HepG2 (cell line): ENCODE measurements around the gene PITHD1. TPM values are rescaled to one million over a fixed set of nuclear protein-coding genes. Genes with fewer than 3 reads are reported as not detected.

Experiments used
- KDM5A ChIP-seq: fragments of 200-600 bp; sonication (generic); IDR thresholded peaks from 2 replicates; pipeline ENCODE4 v1.7.0; 2018; ENCODE audit warnings: antibody characterized with exemption, mild to moderate bottlenecking, low read length, borderline replicate concordance
- MZF1 ChIP-seq: sonication (generic); formaldehyde crosslinking; IDR thresholded peaks from 2 replicates; pipeline ENCODE4 v1.8.1; 2023; ENCODE audit warnings: mild to moderate bottlenecking, missing genetic modification reagents, borderline replicate concordance
- NCOR1 ChIP-seq: fragments of 200-600 bp; sonication (generic); IDR thresholded peaks from 2 replicates; pipeline ENCODE4 v1.7.0; 2017; ENCODE audit warnings: antibody characterized with exemption, low read length, borderline replicate concordance
- PHF8 ChIP-seq: sonication (generic); formaldehyde crosslinking; IDR thresholded peaks from 2 replicates; pipeline ENCODE4 v1.5.0; 2020; ENCODE audit warnings: missing genetic modification reagents
- SP5 ChIP-seq: IDR thresholded peaks from 2 replicates; pipeline ENCODE4 v1.6.1; 2016; ENCODE audit warnings: low read depth, borderline replicate concordance
- ZFP90 ChIP-seq: sonication (generic); formaldehyde crosslinking; IDR thresholded peaks from 2 replicates; pipeline ENCODE4 v1.8.0; 2022; ENCODE audit warnings: missing genetic modification reagents, mild to moderate bottlenecking, inconsistent platforms, borderline replicate concordance
- ZNF17 ChIP-seq: sonication (generic); formaldehyde crosslinking; IDR thresholded peaks from 2 replicates; pipeline ENCODE4 v1.5.0; 2020; ENCODE audit warnings: mild to moderate bottlenecking, missing genetic modification reagents
- ZNF768 ChIP-seq: sonication (generic); formaldehyde crosslinking; IDR thresholded peaks from 2 replicates; pipeline ENCODE4 v1.4.0; 2020; ENCODE audit warnings: missing genetic modification reagents
- polyA plus RNA-seq, 8 experiments: library from polyadenylated mRNA; depleted of rRNA in 3 of 8; stranded (reverse) in 7 of 8; unstranded in 1 of 8; fragments of >200 nt; fragmentation: Illumina TruSeq in 4 of 8; extraction: Trizol in 4 of 8; gene quantifications; 2 replicates each; pipeline versions ENCODE4 v1.2.1 to v1.2.3, GENCODE V29; 2011 to 2016; ENCODE audit warnings: low read depth in 4 of 8, missing spikeins in 1 of 8, mixed read lengths in 1 of 8; ENCODE audit not compliant: insufficient read depth in 1 of 8
- total RNA-seq, 5 experiments: library from RNA; depleted of rRNA; stranded (reverse); fragments of >200 nt; fragmentation: Illumina TruSeq; extraction: Trizol; gene quantifications; 2 replicates each; pipeline ENCODE4 v1.2.3, GENCODE V29; 2016; ENCODE audit warnings: low read depth in 1 of 5
- TF ChIP-seq, protein P1 (sequence below): sonication (generic); formaldehyde crosslinking; IDR thresholded peaks from 2 replicates; pipeline ENCODE4 v1.4.0; 2020; ENCODE audit warnings: mild to moderate bottlenecking, missing genetic modification reagents
- TF ChIP-seq, protein P2 (sequence below): IDR thresholded peaks from 2 replicates; pipeline ENCODE4 v1.6.1; 2016; ENCODE audit warnings: missing genetic modification reagents, missing compliant biosample characterization
- TF ChIP-seq, protein P3 (sequence below): conservative IDR thresholded peaks from 2 replicates; pipeline ENCODE4 v1.6.1; 2018; ENCODE audit warnings: missing genetic modification reagents
- TF ChIP-seq, protein P4 (sequence below): sonication (generic); formaldehyde crosslinking; IDR thresholded peaks from 2 replicates; pipeline ENCODE4 v1.5.0; 2020; ENCODE audit warnings: mild to moderate bottlenecking, missing genetic modification reagents
- TF ChIP-seq, protein P5 (sequence below): sonication (generic); formaldehyde crosslinking; IDR thresholded peaks from 2 replicates; pipeline ENCODE4 v1.4.0; 2020; ENCODE audit warnings: missing genetic modification reagents, borderline replicate concordance
- TF ChIP-seq, protein P6 (sequence below), 2 experiments: IDR thresholded peaks; 2 replicates each; pipeline ENCODE4 v1.6.1; 2011 to 2012; ENCODE audit warnings: low read length in 2 of 2, borderline replicate concordance in 1 of 2, low read depth in 1 of 2, mild to moderate bottlenecking in 1 of 2, moderate library complexity in 1 of 2

Gene PITHD1
- total and polyA plus RNA-seq, 2 of the 13 experiments (the other 11 are each of a cell fraction or from before 2014, with no cell fraction given): 28.0 to 37.3 TPM

DNA sequence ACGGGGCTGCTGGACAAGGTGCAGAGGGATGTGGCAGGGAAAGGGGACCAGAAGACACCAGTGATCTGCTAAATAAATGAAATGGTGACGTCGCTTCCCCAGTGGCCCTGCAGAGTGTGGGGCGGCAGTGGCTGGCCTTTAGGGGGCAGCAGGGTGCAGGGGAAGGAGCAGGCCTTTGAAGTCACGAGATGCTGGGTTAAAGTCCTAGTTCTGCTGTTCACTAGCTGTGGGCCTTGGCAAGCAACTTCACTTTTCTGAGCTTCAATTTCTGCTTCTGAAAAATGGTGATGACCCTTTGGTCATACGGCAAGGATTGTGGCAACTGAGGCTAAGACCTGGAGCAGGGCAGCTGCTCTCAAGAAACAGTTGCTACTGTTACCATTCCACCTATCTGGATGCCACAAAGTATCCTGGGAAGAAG lies 31.5 kb downstream of the PITHD1 start (continued):
- TF ChIP-seq, protein P1, sequence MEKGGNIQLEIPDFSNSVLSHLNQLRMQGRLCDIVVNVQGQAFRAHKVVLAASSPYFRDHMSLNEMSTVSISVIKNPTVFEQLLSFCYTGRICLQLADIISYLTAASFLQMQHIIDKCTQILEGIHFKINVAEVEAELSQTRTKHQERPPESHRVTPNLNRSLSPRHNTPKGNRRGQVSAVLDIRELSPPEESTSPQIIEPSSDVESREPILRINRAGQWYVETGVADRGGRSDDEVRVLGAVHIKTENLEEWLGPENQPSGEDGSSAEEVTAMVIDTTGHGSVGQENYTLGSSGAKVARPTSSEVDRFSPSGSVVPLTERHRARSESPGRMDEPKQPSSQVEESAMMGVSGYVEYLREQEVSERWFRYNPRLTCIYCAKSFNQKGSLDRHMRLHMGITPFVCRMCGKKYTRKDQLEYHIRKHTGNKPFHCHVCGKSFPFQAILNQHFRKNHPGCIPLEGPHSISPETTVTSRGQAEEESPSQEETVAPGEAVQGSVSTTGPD: no peak
- no peak for TF ChIP-seq MZF1 (CRISPR knock-in tag)
- TF ChIP-seq, protein P2, sequence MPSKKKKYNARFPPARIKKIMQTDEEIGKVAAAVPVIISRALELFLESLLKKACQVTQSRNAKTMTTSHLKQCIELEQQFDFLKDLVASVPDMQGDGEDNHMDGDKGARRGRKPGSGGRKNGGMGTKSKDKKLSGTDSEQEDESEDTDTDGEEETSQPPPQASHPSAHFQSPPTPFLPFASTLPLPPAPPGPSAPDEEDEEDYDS (CRISPR knock-in tag): no peak
- TF ChIP-seq, protein P3, sequence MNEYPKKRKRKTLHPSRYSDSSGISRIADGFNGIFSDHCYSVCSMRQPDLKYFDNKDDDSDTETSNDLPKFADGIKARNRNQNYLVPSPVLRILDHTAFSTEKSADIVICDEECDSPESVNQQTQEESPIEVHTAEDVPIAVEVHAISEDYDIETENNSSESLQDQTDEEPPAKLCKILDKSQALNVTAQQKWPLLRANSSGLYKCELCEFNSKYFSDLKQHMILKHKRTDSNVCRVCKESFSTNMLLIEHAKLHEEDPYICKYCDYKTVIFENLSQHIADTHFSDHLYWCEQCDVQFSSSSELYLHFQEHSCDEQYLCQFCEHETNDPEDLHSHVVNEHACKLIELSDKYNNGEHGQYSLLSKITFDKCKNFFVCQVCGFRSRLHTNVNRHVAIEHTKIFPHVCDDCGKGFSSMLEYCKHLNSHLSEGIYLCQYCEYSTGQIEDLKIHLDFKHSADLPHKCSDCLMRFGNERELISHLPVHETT: no peak
- peak; percentile 69 for TF ChIP-seq ZNF768
- no peak for TF ChIP-seq KDM5A
- TF ChIP-seq, protein P4, sequence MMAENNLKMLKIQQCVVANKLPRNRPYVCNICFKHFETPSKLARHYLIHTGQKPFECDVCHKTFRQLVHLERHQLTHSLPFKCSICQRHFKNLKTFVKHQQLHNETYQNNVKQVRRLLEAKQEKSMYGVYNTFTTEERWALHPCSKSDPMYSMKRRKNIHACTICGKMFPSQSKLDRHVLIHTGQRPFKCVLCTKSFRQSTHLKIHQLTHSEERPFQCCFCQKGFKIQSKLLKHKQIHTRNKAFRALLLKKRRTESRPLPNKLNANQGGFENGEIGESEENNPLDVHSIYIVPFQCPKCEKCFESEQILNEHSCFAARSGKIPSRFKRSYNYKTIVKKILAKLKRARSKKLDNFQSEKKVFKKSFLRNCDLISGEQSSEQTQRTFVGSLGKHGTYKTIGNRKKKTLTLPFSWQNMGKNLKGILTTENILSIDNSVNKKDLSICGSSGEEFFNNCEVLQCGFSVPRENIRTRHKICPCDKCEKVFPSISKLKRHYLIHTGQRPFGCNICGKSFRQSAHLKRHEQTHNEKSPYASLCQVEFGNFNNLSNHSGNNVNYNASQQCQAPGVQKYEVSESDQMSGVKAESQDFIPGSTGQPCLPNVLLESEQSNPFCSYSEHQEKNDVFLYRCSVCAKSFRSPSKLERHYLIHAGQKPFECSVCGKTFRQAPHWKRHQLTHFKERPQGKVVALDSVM (CRISPR knock-in tag): no peak
- no peak for TF ChIP-seq PHF8 (CRISPR knock-in tag)
- TF ChIP-seq, protein P5, sequence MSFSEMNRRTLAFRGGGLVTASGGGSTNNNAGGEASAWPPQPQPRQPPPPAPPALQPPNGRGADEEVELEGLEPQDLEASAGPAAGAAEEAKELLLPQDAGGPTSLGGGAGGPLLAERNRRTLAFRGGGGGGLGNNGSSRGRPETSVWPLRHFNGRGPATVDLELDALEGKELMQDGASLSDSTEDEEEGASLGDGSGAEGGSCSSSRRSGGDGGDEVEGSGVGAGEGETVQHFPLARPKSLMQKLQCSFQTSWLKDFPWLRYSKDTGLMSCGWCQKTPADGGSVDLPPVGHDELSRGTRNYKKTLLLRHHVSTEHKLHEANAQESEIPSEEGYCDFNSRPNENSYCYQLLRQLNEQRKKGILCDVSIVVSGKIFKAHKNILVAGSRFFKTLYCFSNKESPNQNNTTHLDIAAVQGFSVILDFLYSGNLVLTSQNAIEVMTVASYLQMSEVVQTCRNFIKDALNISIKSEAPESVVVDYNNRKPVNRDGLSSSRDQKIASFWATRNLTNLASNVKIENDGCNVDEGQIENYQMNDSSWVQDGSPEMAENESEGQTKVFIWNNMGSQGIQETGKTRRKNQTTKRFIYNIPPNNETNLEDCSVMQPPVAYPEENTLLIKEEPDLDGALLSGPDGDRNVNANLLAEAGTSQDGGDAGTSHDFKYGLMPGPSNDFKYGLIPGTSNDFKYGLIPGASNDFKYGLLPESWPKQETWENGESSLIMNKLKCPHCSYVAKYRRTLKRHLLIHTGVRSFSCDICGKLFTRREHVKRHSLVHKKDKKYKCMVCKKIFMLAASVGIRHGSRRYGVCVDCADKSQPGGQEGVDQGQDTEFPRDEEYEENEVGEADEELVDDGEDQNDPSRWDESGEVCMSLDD (CRISPR knock-in tag): no peak
- TF ChIP-seq, protein P6, sequence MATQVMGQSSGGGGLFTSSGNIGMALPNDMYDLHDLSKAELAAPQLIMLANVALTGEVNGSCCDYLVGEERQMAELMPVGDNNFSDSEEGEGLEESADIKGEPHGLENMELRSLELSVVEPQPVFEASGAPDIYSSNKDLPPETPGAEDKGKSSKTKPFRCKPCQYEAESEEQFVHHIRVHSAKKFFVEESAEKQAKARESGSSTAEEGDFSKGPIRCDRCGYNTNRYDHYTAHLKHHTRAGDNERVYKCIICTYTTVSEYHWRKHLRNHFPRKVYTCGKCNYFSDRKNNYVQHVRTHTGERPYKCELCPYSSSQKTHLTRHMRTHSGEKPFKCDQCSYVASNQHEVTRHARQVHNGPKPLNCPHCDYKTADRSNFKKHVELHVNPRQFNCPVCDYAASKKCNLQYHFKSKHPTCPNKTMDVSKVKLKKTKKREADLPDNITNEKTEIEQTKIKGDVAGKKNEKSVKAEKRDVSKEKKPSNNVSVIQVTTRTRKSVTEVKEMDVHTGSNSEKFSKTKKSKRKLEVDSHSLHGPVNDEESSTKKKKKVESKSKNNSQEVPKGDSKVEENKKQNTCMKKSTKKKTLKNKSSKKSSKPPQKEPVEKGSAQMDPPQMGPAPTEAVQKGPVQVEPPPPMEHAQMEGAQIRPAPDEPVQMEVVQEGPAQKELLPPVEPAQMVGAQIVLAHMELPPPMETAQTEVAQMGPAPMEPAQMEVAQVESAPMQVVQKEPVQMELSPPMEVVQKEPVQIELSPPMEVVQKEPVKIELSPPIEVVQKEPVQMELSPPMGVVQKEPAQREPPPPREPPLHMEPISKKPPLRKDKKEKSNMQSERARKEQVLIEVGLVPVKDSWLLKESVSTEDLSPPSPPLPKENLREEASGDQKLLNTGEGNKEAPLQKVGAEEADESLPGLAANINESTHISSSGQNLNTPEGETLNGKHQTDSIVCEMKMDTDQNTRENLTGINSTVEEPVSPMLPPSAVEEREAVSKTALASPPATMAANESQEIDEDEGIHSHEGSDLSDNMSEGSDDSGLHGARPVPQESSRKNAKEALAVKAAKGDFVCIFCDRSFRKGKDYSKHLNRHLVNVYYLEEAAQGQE (IDR thresholded peaks at IDR 0.05; ENCODE audit: borderline replicate concordance in 1 of 2, low read depth in 1 of 2, low read length in 2 of 2): no peak
- no peak for TF ChIP-seq ZNF17
- TF ChIP-seq SP5 (CRISPR knock-in tag): no peak
- no peak for TF ChIP-seq ZFP90 (CRISPR knock-in tag)
- TF ChIP-seq NCOR1: peak; percentile 41
